ENCODE data around the gene PER3. TPM values are rescaled to one million over a fixed set of nuclear protein-coding genes. Genes with fewer than 3 reads are reported as not detected.

Gene PER3
- total and polyA plus RNA-seq, 10 of the 15 experiments (the other 5 are each of a cell fraction or from before 2014, with no cell fraction given) = 0.06 to 0.64 (median 0.13) TPM; not detected in 1

DNA sequence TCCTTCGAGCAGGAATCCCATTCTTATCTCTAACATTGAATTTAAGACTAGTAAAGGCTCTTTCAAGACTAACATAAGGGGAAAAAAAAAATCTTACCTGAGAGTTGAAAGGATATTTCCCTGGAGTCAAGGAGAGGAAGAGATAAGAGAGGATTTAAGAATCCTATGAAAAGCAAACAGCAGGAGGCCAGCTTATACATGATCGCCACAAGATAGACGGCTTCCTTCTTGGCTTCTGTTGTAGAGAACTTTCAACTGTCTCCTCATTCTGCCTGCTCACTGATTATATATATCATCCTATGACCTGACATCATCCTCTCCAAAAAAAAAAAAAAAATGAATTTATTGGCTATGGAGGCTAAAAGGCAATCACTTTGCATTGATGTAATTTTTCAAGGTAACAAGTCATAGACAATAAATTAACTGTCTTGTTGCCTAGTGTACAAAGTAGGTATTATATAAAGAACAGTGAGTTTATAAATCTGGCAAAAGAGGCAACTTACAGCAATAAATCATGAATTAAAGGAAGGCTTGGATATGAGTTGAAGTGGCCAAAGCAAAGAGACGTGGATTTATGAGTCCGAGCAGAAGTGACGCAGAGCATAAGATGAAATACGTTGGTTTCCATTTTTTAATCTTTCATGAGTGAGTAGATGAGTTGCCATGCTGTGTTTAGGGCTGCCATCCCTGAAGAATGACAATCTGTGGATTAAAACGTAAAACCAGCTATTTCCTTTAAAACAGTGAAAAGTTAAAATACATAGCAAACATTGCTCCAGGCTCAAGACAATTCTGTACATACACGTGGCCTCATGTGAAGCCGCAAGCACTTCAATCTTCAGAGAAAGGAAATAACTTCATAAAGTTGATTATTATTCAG, 69.0 kb downstream of the PER3 start, which contains the start of gene UTS2:
UTS2 (minus strand) TSS at position 262 of the 880 bp plus-strand sequence; CDS start at position 200, 62 bp downstream.
- ChIA-PET CTCF (no interaction called here), RAD21 (ENCODE audit: unreplicated experiment) (no interaction called here), POLR2A (no interaction called here), SMC1A (ENCODE audit: uncharacterized antibody, unreplicated experiment) (interaction anchor here (1.0 kb wide), 1 partner anchor 17 kb away, joined by 3 read pairs; no protein-coding TSS in a partner anchor)
- H3K9ac ChIP-seq (ENCODE audit: control insufficient read depth, insufficient read depth, low read length) = no peak within 1 kb of the TSS
- H3K4me2 ChIP-seq (ENCODE audit: control insufficient read depth, insufficient read depth) = no peak within 1 kb of the TSS
- no peak within 1 kb of the TSS for H2AFZ ChIP-seq (ENCODE audit: control insufficient read depth, low read depth, low read length)
- no TSS peak for BruUV-seq (replicated peaks)
- no peaks in the 10 kb centered on the region for H3K79me2 ChIP-seq (ENCODE audit: control insufficient read depth, insufficient read depth, low read length)
- H3K27me3 ChIP-seq (replicated peaks in 1 of 2; ENCODE audit: control insufficient read depth in 2 of 2, insufficient read depth in 2 of 2, low read length in 1 of 2) = peaks cover 0 to 1% of the 10 kb centered on the region in 2 experiments; a peak in 2 of 4 replicates
- ATAC-seq = no peak
- no peak for DNase-seq (ENCODE audit: low read depth, low spot score)
- H4K20me1 ChIP-seq (ENCODE audit: control insufficient read depth, insufficient read depth) = no peaks in the 10 kb centered on the region
- FAIRE-seq = no peak
- no peaks in the 10 kb centered on the region for H3K9me3 ChIP-seq (replicated peaks; ENCODE audit: control insufficient read depth, insufficient read depth, low read length)
- H3K4me1 ChIP-seq (ENCODE audit: control insufficient read depth, insufficient read depth, low read length) = no peaks in the 10 kb centered on the region
- TF ChIP-seq MYC (IDR thresholded peaks at IDR 0.05; ENCODE audit: insufficient read depth, insufficient read length, insufficient replicate concordance, low read length, severe bottlenecking) (no peak), POLR2AphosphoS2 (IDR thresholded peaks at IDR 0.05; ENCODE audit: low read depth, low read length) (no peak), CREB1 (IDR thresholded peaks at IDR 0.05; ENCODE audit: low read depth) (no peak), MTA3 (IDR thresholded peaks at IDR 0.05; ENCODE audit: borderline replicate concordance, low read length) (no peak)
- TF ChIP-seq, protein P1, sequence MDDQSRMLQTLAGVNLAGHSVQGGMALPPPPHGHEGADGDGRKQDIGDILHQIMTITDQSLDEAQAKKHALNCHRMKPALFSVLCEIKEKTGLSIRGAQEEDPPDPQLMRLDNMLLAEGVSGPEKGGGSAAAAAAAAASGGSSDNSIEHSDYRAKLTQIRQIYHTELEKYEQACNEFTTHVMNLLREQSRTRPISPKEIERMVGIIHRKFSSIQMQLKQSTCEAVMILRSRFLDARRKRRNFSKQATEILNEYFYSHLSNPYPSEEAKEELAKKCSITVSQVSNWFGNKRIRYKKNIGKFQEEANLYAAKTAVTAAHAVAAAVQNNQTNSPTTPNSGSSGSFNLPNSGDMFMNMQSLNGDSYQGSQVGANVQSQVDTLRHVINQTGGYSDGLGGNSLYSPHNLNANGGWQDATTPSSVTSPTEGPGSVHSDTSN (IDR thresholded peaks at IDR 0.05; ENCODE audit: insufficient replicate concordance, low read depth, low read length) = no peak
- TF ChIP-seq, protein P2, sequence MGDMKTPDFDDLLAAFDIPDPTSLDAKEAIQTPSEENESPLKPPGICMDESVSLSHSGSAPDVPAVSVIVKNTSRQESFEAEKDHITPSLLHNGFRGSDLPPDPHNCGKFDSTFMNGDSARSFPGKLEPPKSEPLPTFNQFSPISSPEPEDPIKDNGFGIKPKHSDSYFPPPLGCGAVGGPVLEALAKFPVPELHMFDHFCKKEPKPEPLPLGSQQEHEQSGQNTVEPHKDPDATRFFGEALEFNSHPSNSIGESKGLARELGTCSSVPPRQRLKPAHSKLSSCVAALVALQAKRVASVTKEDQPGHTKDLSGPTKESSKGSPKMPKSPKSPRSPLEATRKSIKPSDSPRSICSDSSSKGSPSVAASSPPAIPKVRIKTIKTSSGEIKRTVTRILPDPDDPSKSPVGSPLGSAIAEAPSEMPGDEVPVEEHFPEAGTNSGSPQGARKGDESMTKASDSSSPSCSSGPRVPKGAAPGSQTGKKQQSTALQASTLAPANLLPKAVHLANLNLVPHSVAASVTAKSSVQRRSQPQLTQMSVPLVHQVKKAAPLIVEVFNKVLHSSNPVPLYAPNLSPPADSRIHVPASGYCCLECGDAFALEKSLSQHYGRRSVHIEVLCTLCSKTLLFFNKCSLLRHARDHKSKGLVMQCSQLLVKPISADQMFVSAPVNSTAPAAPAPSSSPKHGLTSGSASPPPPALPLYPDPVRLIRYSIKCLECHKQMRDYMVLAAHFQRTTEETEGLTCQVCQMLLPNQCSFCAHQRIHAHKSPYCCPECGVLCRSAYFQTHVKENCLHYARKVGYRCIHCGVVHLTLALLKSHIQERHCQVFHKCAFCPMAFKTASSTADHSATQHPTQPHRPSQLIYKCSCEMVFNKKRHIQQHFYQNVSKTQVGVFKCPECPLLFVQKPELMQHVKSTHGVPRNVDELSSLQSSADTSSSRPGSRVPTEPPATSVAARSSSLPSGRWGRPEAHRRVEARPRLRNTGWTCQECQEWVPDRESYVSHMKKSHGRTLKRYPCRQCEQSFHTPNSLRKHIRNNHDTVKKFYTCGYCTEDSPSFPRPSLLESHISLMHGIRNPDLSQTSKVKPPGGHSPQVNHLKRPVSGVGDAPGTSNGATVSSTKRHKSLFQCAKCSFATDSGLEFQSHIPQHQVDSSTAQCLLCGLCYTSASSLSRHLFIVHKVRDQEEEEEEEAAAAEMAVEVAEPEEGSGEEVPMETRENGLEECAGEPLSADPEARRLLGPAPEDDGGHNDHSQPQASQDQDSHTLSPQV (IDR thresholded peaks at IDR 0.05) = no peak
- no peak within 1 kb of the TSS for H3K4me3 ChIP-seq
- WGBS (ENCODE audit: insufficient coverage, insufficient replicate concordance, low lambda C conversion rate, missing lambda C conversion rate) = 50% methylated on average over 10 of the region's 10 CpGs
- intact Hi-C loops (cut with micrococcal nuclease; ENCODE audit: unreplicated experiment) (no loop called here), in situ Hi-C loops (cut with MboI) (no loop called here)
- no peaks in the 10 kb centered on the region; a peak in 1 of 4 replicates for H3K36me3 ChIP-seq (ENCODE audit: control insufficient read depth in 2 of 2, insufficient read depth in 2 of 2, low read length in 1 of 2)
- no peak within 1 kb of the TSS for H3K27ac ChIP-seq (ENCODE audit: control insufficient read depth, insufficient read depth)
